HG02852 (cell line): ENCODE data around the gene PIK3C2B.
"Not testable (repeated sequence)": the region's sequence is repeated elsewhere in the genome, so short reads cannot be mapped to it uniquely, and the experiment has no call there.

ENCODE experiments used
- ATAC-seq: cut with Tn5 transposase; IDR thresholded peaks from one replicate; pipeline ENCODE4 v1.9.1; 2021; ENCODE audit warnings: mild to moderate bottlenecking, moderate library complexity; ENCODE audit not compliant: unreplicated experiment

PIK3C2B gene

GRCh38 chr1:204494281-204495077 is at the start of gene PIK3C2B:
Gene PIK3C2B (minus strand): TSS chr1:204494805. CDS start chr1:204469802, 25,003 bp downstream.
- peak; percentile 82 for ATAC-seq

GRCh38 chr1:204544321-204544720 is 49.7 kb upstream of the PIK3C2B start:
- ATAC-seq: no peak

- no peak for ATAC-seq
Measured at GRCh38 chr1:204541626-204542025, 47.0 kb upstream of the PIK3C2B start.

- no peak for ATAC-seq
Measured at GRCh38 chr1:204532832-204533231, 38.2 kb upstream of the PIK3C2B start.

- peak; percentile 90 for ATAC-seq
Measured at GRCh38 chr1:204530932-204531331, 36.3 kb upstream of the PIK3C2B start.

- ATAC-seq: no peak
Measured at GRCh38 chr1:204529371-204529895, 34.8 kb upstream of the PIK3C2B start.

- no peak for ATAC-seq
Measured at GRCh38 chr1:204528677-204529076, 34.1 kb upstream of the PIK3C2B start.

GRCh38 chr1:204528241-204528640 is 33.6 kb upstream of the PIK3C2B start:
- no peak for ATAC-seq

- no peak for ATAC-seq
Measured at GRCh38 chr1:204524986-204525385, 30.4 kb upstream of the PIK3C2B start.

- ATAC-seq: no peak
Measured at GRCh38 chr1:204523605-204524215, 29.1 kb upstream of the PIK3C2B start.

GRCh38 chr1:204521941-204522521 is 27.4 kb upstream of the PIK3C2B start:
- ATAC-seq: not testable (repeated sequence)

- peak; percentile 43 for ATAC-seq
Measured at GRCh38 chr1:204520834-204521709, 26.5 kb upstream of the PIK3C2B start.

- ATAC-seq: not testable (repeated sequence)
Measured at GRCh38 chr1:204517382-204517781, 22.8 kb upstream of the PIK3C2B start.

GRCh38 chr1:204516180-204516879 is 21.7 kb upstream of the PIK3C2B start, which contains the start of gene MDM4:
Gene MDM4 (plus strand): TSS chr1:204516406. CDS start chr1:204525519, 9,113 bp downstream.
- ATAC-seq: peak; percentile 73

GRCh38 chr1:204514828-204515227 is 20.2 kb upstream of the PIK3C2B start:
- ATAC-seq: no peak

GRCh38 chr1:204513117-204513716 is 18.6 kb upstream of the PIK3C2B start:
- ATAC-seq: no peak

GRCh38 chr1:204511366-204511765 is 16.8 kb upstream of the PIK3C2B start:
- no peak for ATAC-seq

GRCh38 chr1:204509186-204509635 is 14.6 kb upstream of the PIK3C2B start:
- ATAC-seq: no peak

- ATAC-seq: no peak
Measured at GRCh38 chr1:204507317-204508105, 12.9 kb upstream of the PIK3C2B start.
